ENCODE results near the gene BFSP1. TPM values are rescaled to one million over a fixed set of nuclear protein-coding genes. Genes with fewer than 3 reads are reported as not detected.

The BFSP1 gene
- total and polyA plus RNA-seq, 2 of the 8 experiments (the other 6 are each of a cell fraction or from before 2014, with no cell fraction given) = 1.5 to 2.5 TPM

DNA sequence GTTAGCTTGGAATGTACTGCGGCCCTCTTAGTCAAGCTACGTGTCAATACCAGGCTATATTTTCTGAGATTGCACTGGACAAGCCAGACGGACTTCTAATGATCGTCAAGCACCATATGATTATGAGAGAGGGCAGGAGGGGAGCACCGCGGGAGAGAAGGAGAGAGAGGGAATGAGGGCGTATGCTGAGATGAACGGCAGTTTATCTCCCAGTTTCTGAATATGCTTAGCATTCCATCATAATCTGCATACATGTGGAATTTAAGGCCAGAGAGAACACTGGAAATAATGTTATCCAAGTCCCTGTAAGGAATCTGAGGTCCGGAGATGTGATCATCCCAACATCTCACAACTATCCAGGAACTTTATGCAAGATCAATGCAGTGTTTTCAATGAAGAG, 60.2 kb downstream of the BFSP1 start:
- 94% methylated on average over 9 of the region's 9 CpGs; no CpG with 5 or more reads in 1 of the 2 experiments for WGBS, 2 experiments (ENCODE audit: extremely low coverage in 1 of 2, insufficient coverage in 1 of 2, insufficient read length in 1 of 2, insufficient replicate concordance in 2 of 2, low coverage in 1 of 2, low lambda C conversion rate in 2 of 2, missing lambda C conversion rate in 1 of 2)
- H4K5ac ChIP-seq (ENCODE audit: insufficient read length, low read depth, low read length) = no peak overlapping the region
- no peak overlapping the region for H2AFZ ChIP-seq (ENCODE audit: low read length)
- H2BK5ac ChIP-seq (ENCODE audit: low read depth, low read length) = no peak overlapping the region
- no peak overlapping the region for H2BK12ac ChIP-seq (ENCODE audit: low read depth, low read length)
- no peak overlapping the region for H3K4me2 ChIP-seq (ENCODE audit: insufficient read depth in 1 of 2, low read depth in 2 of 2, low read length in 2 of 2)
- no peaks in the 10 kb centered on the region for H3K36me3 ChIP-seq (ENCODE audit: control insufficient read depth in 2 of 4, insufficient read depth in 4 of 4, low read length in 3 of 4)
- no peaks in the 10 kb centered on the region for H3K23me2 ChIP-seq (ENCODE audit: low read depth, low read length)
- no peak overlapping the region for H2AK5ac ChIP-seq (ENCODE audit: low read depth, low read length)
- no peaks in the 10 kb centered on the region for H3K79me1 ChIP-seq (ENCODE audit: low read depth, low read length)
- no peak overlapping the region for H3K23ac ChIP-seq (ENCODE audit: insufficient read length)
- H3K4ac ChIP-seq (replicated peaks; ENCODE audit: insufficient read length, low read depth, low read length) = no peak overlapping the region
- FAIRE-seq = no peak
- CTCF ChIA-PET (ENCODE audit: partially characterized antibody) = no interaction called here
- H4K20me1 ChIP-seq (replicated peaks in 1 of 2; ENCODE audit: control insufficient read depth in 1 of 2, insufficient read depth in 2 of 2, low read length in 2 of 2) = no peaks in the 10 kb centered on the region
- no peak overlapping the region for H2BK120ac ChIP-seq (replicated peaks; ENCODE audit: low read depth, low read length)
- H3K4me3 ChIP-seq (ENCODE audit: extremely low read depth in 1 of 4, insufficient read depth in 2 of 4, low read depth in 3 of 4, low read length in 4 of 4) = no peak overlapping the region
- no peak overlapping the region for H2BK20ac ChIP-seq (ENCODE audit: low read length)
- DNase-seq (ENCODE audit: low read depth in 1 of 2, low spot score in 2 of 2) = no peak
- no peak overlapping the region for H3K9ac ChIP-seq (replicated peaks in 1 of 4; ENCODE audit: extremely low read depth in 1 of 4, low read depth in 3 of 4, low read length in 3 of 4)
- no peak overlapping the region for H3K14ac ChIP-seq (ENCODE audit: insufficient read length)
- no peak overlapping the region for H3K18ac ChIP-seq (ENCODE audit: extremely low read depth, low read length)
- H3K27ac ChIP-seq (ENCODE audit: low read depth, low read length) = no peak overlapping the region
- no peak overlapping the region for H2BK15ac ChIP-seq (ENCODE audit: low read length)
- POLR2A ChIA-PET (ENCODE audit: partially characterized antibody) = no interaction called here
- no peaks in the 10 kb centered on the region for H3K9me3 ChIP-seq (ENCODE audit: insufficient read depth in 2 of 2, low read depth in 1 of 2, low read length in 1 of 2)
- H3K27me3 ChIP-seq (replicated peaks in 1 of 4; ENCODE audit: control insufficient read depth in 3 of 4, extremely low read depth in 1 of 4, insufficient read depth in 3 of 4, low read length in 3 of 4) = no peaks in the 10 kb centered on the region
- no peak overlapping the region for H4K91ac ChIP-seq (replicated peaks; ENCODE audit: insufficient read length, low read length)
- H3K4me1 ChIP-seq (replicated peaks in 1 of 4; ENCODE audit: control insufficient read depth in 3 of 4, insufficient read depth in 4 of 4, low read length in 3 of 4) = no peaks in the 10 kb centered on the region
- H3K56ac ChIP-seq (replicated peaks; ENCODE audit: insufficient read length, low read depth, low read length) = no peak overlapping the region
- H3K79me2 ChIP-seq (ENCODE audit: control insufficient read depth in 1 of 2, insufficient read depth in 2 of 2, low read length in 2 of 2) = no peaks in the 10 kb centered on the region
- no peak overlapping the region for H4K8ac ChIP-seq (ENCODE audit: extremely low read depth, insufficient read depth, low read length)
- no peak for TF ChIP-seq ASH2L (IDR thresholded peaks at IDR 0.05; ENCODE audit: low read length)
- no peak for TF ChIP-seq SIN3A (conservative IDR thresholded peaks at IDR 0.05 in 1 of 2, IDR thresholded peaks at IDR 0.05 in 1 of 2; ENCODE audit: low read depth in 1 of 2, low read length in 2 of 2)
- no peak for TF ChIP-seq TEAD4 (IDR thresholded peaks at IDR 0.05; ENCODE audit: low read depth, low read length)
- TF ChIP-seq CTBP2 (IDR thresholded peaks at IDR 0.05; ENCODE audit: borderline replicate concordance, insufficient read depth, insufficient read length, low read length) = no peak
- TF ChIP-seq E2F6 (IDR thresholded peaks at IDR 0.05) = no peak
- no peak for TF ChIP-seq POLR2A (IDR thresholded peaks at IDR 0.05; ENCODE audit: control extremely low read depth in 1 of 2, low read depth in 2 of 2, low read length in 2 of 2)
- TF ChIP-seq EGR1 (IDR thresholded peaks at IDR 0.05; ENCODE audit: borderline replicate concordance, low read depth, low read length) = no peak
- TF ChIP-seq BRCA1 (IDR thresholded peaks at IDR 0.05; ENCODE audit: low read depth, low read length) = no peak
- TF ChIP-seq TAF1 (IDR thresholded peaks at IDR 0.05; ENCODE audit: low read depth, low read length) = no peak
- no peak for TF ChIP-seq KDM4A (IDR thresholded peaks at IDR 0.05; ENCODE audit: low read depth, low read length, severe bottlenecking)
- no peak for TF ChIP-seq SP1 (IDR thresholded peaks at IDR 0.05; ENCODE audit: low read depth, low read length)
- TF ChIP-seq SP2 (IDR thresholded peaks at IDR 0.05; ENCODE audit: low read length) = no peak
- no peak for TF ChIP-seq RNF2 (IDR thresholded peaks at IDR 0.05; ENCODE audit: borderline replicate concordance, low read depth, low read length, missing control alignments, poor library complexity, severe bottlenecking)
- no peak for TF ChIP-seq GABPA (IDR thresholded peaks at IDR 0.05; ENCODE audit: borderline replicate concordance, insufficient read depth, low read length)
- no peak for TF ChIP-seq GTF2F1 (IDR thresholded peaks at IDR 0.05; ENCODE audit: borderline replicate concordance, low read depth, low read length)
